Ovary (tissue), 9 donors: Measurements from ENCODE around the gene KRTAP4-12. TPM values are rescaled to one million over a fixed set of nuclear protein-coding genes. Genes with fewer than 3 reads are reported as not detected.
"Not testable (repeated sequence)": the region's sequence is repeated elsewhere in the genome, so short reads cannot be mapped to it uniquely, and the experiment has no call there.

Source experiments
- DNase-seq, 5 donors: peaks; one replicate each; pipeline ENCODE4 v3.0.0-alpha.2; 2019 to 2020
- H3K27ac ChIP-seq, 2 donors: fragments of 200-600 bp; one replicate each; pipeline versions ENCODE4 v1.5.1 to v1.8.0; 2019 to 2022
- H3K27me3 ChIP-seq: fragments of 200-600 bp; one replicate; pipeline ENCODE4 v1.8.0; 2022
- H3K36me3 ChIP-seq: fragments of 200-600 bp; sonication (generic); one replicate; pipeline ENCODE4 v1.5.1; 2019
- H3K4me1 ChIP-seq: one replicate; pipeline ENCODE4 v1.8.1; 2013; ENCODE audit warnings: mild to moderate bottlenecking, moderate library complexity; ENCODE audit not compliant: insufficient read depth
- H3K4me3 ChIP-seq: fragments of 200-600 bp; sonication (generic); one replicate; pipeline ENCODE4 v1.5.1; 2017
- H3K9me3 ChIP-seq, 2 donors: fragments of 200-600 bp in 1 of 2; sonication (generic) in 1 of 2; one replicate each; pipeline versions ENCODE4 v1.5.1 to v1.8.1; 2013 to 2019; ENCODE audit warnings: mild to moderate bottlenecking in 1 of 2, moderate library complexity in 1 of 2
- CTCF ChIP-seq, 3 donors: fragments of 450-650 bp in 2 of 3; fragments of 200-600 bp in 1 of 3; IDR thresholded peaks; one replicate each; pipeline versions ENCODE4 v1.5.1 to v1.8.0; 2016 to 2022; ENCODE audit warnings: antibody characterized with exemption in 3 of 3, mild to moderate bottlenecking in 1 of 3
- EP300 ChIP-seq: sonication (generic); formaldehyde crosslinking; IDR thresholded peaks from one replicate; pipeline ENCODE4 v1.6.1; 2017; ENCODE audit warnings: antibody characterized with exemption
- POLR2A ChIP-seq: fragments of 450-650 bp; IDR thresholded peaks from one replicate; pipeline ENCODE4 v1.6.1; 2017; ENCODE audit warnings: antibody characterized with exemption, mild to moderate bottlenecking, moderate library complexity
- WGBS, 3 donors: extraction: QIAGEN DNeasy Blood & Tissue Kit in 1 of 3; methylation state at CpG; one replicate each; pipeline versions ENCODE4 v1.1.5 to v1.1.7; 2013 to 2017; 5-methylcytosine and 5-hydroxymethylcytosine counted together
- intact Hi-C, 4 donors: fragments of 100-400 bp; cut with DNase I; formaldehyde crosslinking; loops; one replicate each; pipeline versions ENCODE4 v1.11.0 to v1.15.1; 2022 to 2023
- polyA plus RNA-seq, 2 donors: library from polyadenylated mRNA; stranded (reverse); fragments of 200-250 nt in 1 of 2; fragments of 350-450 nt in 1 of 2; fragmentation: Illumina TruSeq in 1 of 2; extraction: RNeasy Lipid Tissue Mini Kit (QIAGEN cat#74804) in 1 of 2; gene quantifications; one replicate each; pipeline ENCODE4 v1.2.3, GENCODE V29; 2013 to 2014
- total RNA-seq, 7 donors: library from RNA; depleted of rRNA in 2 of 7; stranded (reverse); fragments of >200 nt in 2 of 7; fragmentation: NEBNext Ultra II Directional in 3 of 7; extraction: Animal tissue kit (Norgen Biotek cat#: 25700) in 3 of 7; gene quantifications; one replicate each; pipeline versions ENCODE4 v1.1.0 to v1.2.4, GENCODE V29; 2016 to 2023
- donor health status: DM: no; HTN: no; CAD: no; lungs with moderate emphysema.
- donor health status: DM: no; HTN: no; CAD: no.
- donor health status: Bipolar disorder and iron deficiency.
- donor health status: DM: yes; HTN: yes; CAD: no.
- donor health status: DM: no; HTN: no; CAD: no.
- donor health status: DM: yes; HTN: yes; CAD: no.

The KRTAP4-12 gene
- total and polyA plus RNA-seq, 9 donors: not detected

- no peak overlapping the region for H3K27ac ChIP-seq
- H3K4me1 ChIP-seq: no peaks in the 10 kb centered on the region
- 78 to 91% (median 83%) methylated on average over 1 of the region's 1 CpG for WGBS, 3 donors
- H3K36me3 ChIP-seq: no peaks in the 10 kb centered on the region
- DNase-seq: no peak
- intact Hi-C loops: loop anchor here in 1 of 4 donors (5.0 kb wide), 1 partner anchor 63 kb away; the partner anchor contains the start of gene KRTAP4-3
- TF ChIP-seq POLR2A (no peak), EP300 (no peak), CTCF (IDR thresholded peaks at IDR 0.05) (no peak)
- no peaks in the 10 kb centered on the region for H3K9me3 ChIP-seq
- H3K27me3 ChIP-seq: no peaks in the 10 kb centered on the region
- no peak overlapping the region for H3K4me3 ChIP-seq
These were observed 20.1 kb downstream of the KRTAP4-12 start for GRCh38 chr17:41103896-41104295.

GRCh38 chr17:41101586-41102259 lies 22.3 kb downstream of the KRTAP4-12 start, which contains the start of gene KRTAP4-16:
Gene KRTAP4-16 (minus strand): TSS chr17:41102209. CDS start chr17:41102209, 0 bp downstream.
- Histone ChIP-seq H3K27me3 (no peaks in the 10 kb centered on the region), H3K36me3 (no peaks in the 10 kb centered on the region), H3K27ac (no peak within 1 kb of the TSS), H3K9me3 (no peaks in the 10 kb centered on the region), H3K4me1 (no peaks in the 10 kb centered on the region), H3K4me3 (no peak within 1 kb of the TSS)
- 33 to 46% (median 39%) methylated on average over 9 to 10 of the region's 10 CpGs for WGBS, 3 donors
- TF ChIP-seq POLR2A (no peak), CTCF (IDR thresholded peaks at IDR 0.05) (no peak), EP300 (no peak)
- DNase-seq: no peak
- intact Hi-C loops: loop anchor here in 1 of 4 donors (5.0 kb wide), 1 partner anchor 66 kb away; the partner anchor contains the start of gene KRTAP4-3

GRCh38 chr17:41099682-41100480 lies 24.1 kb downstream of the KRTAP4-12 start:
- intact Hi-C loops: loop anchor here in 1 of 4 donors (5.0 kb wide), 1 partner anchor 67 kb away; the partner anchor contains the start of gene KRTAP4-3
- H3K4me3 ChIP-seq, H3K27ac ChIP-seq, DNase-seq, H3K27me3 ChIP-seq, H3K36me3 ChIP-seq, H3K4me1 ChIP-seq, H3K9me3 ChIP-seq: not testable (repeated sequence)
- WGBS, 3 donors: 47 to 65% (median 57%) methylated on average over 7 of the region's 7 CpGs

- intact Hi-C loops: no loop called here
- no peaks in the 10 kb centered on the region for H3K27me3 ChIP-seq
- WGBS, 3 donors: 78 to 86% (median 80%) methylated on average over 6 of the region's 6 CpGs
- H3K36me3 ChIP-seq: no peaks in the 10 kb centered on the region
- TF ChIP-seq CTCF (IDR thresholded peaks at IDR 0.05) (no peak), EP300 (no peak), POLR2A (no peak)
- no peak for DNase-seq
- no peaks in the 10 kb centered on the region for H3K9me3 ChIP-seq
- no peak overlapping the region for H3K4me3 ChIP-seq
- no peak overlapping the region for H3K27ac ChIP-seq
- H3K4me1 ChIP-seq: no peaks in the 10 kb centered on the region
These were observed 25.5 kb downstream of the KRTAP4-12 start for GRCh38 chr17:41098481-41098880.
